Ishikawa (cell line): ENCODE data around the gene CFAP53.

ENCODE experiments used
- CEBPB ChIP-seq: IDR thresholded peaks from 2 replicates; pipeline ENCODE4 v1.6.1; 2012
- CREB1 ChIP-seq: IDR thresholded peaks from 2 replicates; pipeline ENCODE4 v1.6.1; 2012; ENCODE audit warnings: low read depth
- FOXM1 ChIP-seq: IDR thresholded peaks from 2 replicates; pipeline ENCODE4 v1.6.1; 2012; ENCODE audit warnings: low read depth, borderline replicate concordance
- MAX ChIP-seq: IDR thresholded peaks from 2 replicates; pipeline ENCODE4 v1.6.1; 2012
- NFIC ChIP-seq: IDR thresholded peaks from 2 replicates; pipeline ENCODE4 v1.6.1; 2012
- RAD21 ChIP-seq: IDR thresholded peaks from 2 replicates; pipeline ENCODE4 v1.6.1; 2012; ENCODE audit warnings: low read depth
- REST ChIP-seq: IDR thresholded peaks from 2 replicates; pipeline ENCODE4 v1.6.1; 2012; ENCODE audit warnings: low read depth, mild to moderate bottlenecking
- TAF1 ChIP-seq: IDR thresholded peaks from 2 replicates; pipeline ENCODE4 v1.6.1; 2012; ENCODE audit warnings: low read depth, mild to moderate bottlenecking
- TCF12 ChIP-seq: IDR thresholded peaks from 2 replicates; pipeline ENCODE4 v1.6.1; 2012; ENCODE audit warnings: low read depth
- TEAD4 ChIP-seq: IDR thresholded peaks from 2 replicates; pipeline ENCODE4 v1.6.1; 2012
- USF1 ChIP-seq: IDR thresholded peaks from 2 replicates; pipeline ENCODE4 v1.6.1; 2012
- YY1 ChIP-seq: IDR thresholded peaks from 2 replicates; pipeline ENCODE4 v1.6.1; 2012; ENCODE audit warnings: low read depth
- ZBTB7A ChIP-seq: IDR thresholded peaks from 2 replicates; pipeline ENCODE4 v1.6.1; 2012; ENCODE audit warnings: low read depth

GRCh38 chr18:50307400-50307737 lies 41.1 kb upstream of the CFAP53 start:
- TF ChIP-seq USF1 (no peak), CREB1 (no peak), NFIC (no peak), TAF1 (no peak), ZBTB7A (no peak), TEAD4 (no peak), YY1 (no peak), REST (no peak), MAX (no peak), RAD21 (no peak), FOXM1 (no peak), CEBPB (no peak), TCF12 (no peak)
